ENCODE measurements around the gene DLGAP4. TPM values are rescaled to one million over a fixed set of nuclear protein-coding genes. Genes with fewer than 3 reads are reported as not detected.
A peak's percentile ranks its signal among the peaks of the same experiment; 100 is the strongest.

Gene DLGAP4
- 10 to 100 TPM; 23.1 to 60.0 TPM for total RNA-seq

GRCh38 chr20:36305602-36306551 lies at the start of gene DLGAP4:
Gene DLGAP4 (plus strand): TSS chr20:36306339. CDS start chr20:36431718, 125,379 bp downstream.
- Histone ChIP-seq H3K4me1 (peaks cover 15% of the 10 kb centered on the region), H3K27me3 (peaks cover 3 to 13% of the 10 kb centered on the region in 2 donors), H3K9me3 (no peaks in the 10 kb centered on the region), H3K36me3 (replicated peaks in 1 of 2; ENCODE audit: insufficient read depth in 1 of 2, low read depth in 2 of 2) (no peaks in the 10 kb centered on the region), H3K27ac (no peak within 1 kb of the TSS), H3K4me3 (no peak within 1 kb of the TSS)
- WGBS, 2 donors = 1 to 7% methylated on average over 5 to 55 of the region's 96 CpGs
- intact Hi-C loops (cut with DNase I) = no loop called here
- DNase-seq = peak in 1 of 4 donors; percentile 24
- peak; percentile 58 for ATAC-seq
- TF ChIP-seq POLR2A (IDR thresholded peaks at IDR 0.05) (no peak), CTCF (IDR thresholded peaks at IDR 0.05) (no peak)

GRCh38 chr20:36259177-36260061 lies 46.7 kb upstream of the DLGAP4 start:
- TF ChIP-seq CTCF (IDR thresholded peaks at IDR 0.05) = no peak
- TF ChIP-seq POLR2A (IDR thresholded peaks at IDR 0.05) = no peak
- ATAC-seq = no peak

GRCh38 chr20:36260316-36260715 lies 45.8 kb upstream of the DLGAP4 start:
- WGBS, 2 donors = 60 to 61% methylated on average over 7 of the region's 7 CpGs
- H3K9me3 ChIP-seq = no peaks in the 10 kb centered on the region
- TF ChIP-seq CTCF (IDR thresholded peaks at IDR 0.05) (no peak), POLR2A (IDR thresholded peaks at IDR 0.05) (no peak)
- ATAC-seq (no peak), DNase-seq (no peak)
- no peaks in the 10 kb centered on the region for H3K27me3 ChIP-seq
- H3K36me3 ChIP-seq (replicated peaks in 1 of 2; ENCODE audit: insufficient read depth in 1 of 2, low read depth in 2 of 2) = peaks cover 0 to 9% of the 10 kb centered on the region in 2 donors
- no peak overlapping the region for H3K4me3 ChIP-seq
- intact Hi-C loops (cut with DNase I) = no loop called here
- no peaks in the 10 kb centered on the region for H3K4me1 ChIP-seq
- no peak overlapping the region for H3K27ac ChIP-seq

More at GRCh38 chr20:36259177-36260061, 46.7 kb upstream of the DLGAP4 start:
- Histone ChIP-seq H3K36me3 (replicated peaks in 1 of 2; ENCODE audit: insufficient read depth in 1 of 2, low read depth in 2 of 2) (peaks cover 0 to 9% of the 10 kb centered on the region in 2 donors), H3K4me1 (no peaks in the 10 kb centered on the region), H3K27ac (no peak overlapping the region), H3K27me3 (no peaks in the 10 kb centered on the region), H3K4me3 (no peak overlapping the region), H3K9me3 (no peaks in the 10 kb centered on the region)
- intact Hi-C loops (cut with DNase I) = no loop called here
- DNase-seq = no peak
- 61 to 69% methylated on average over 13 to 16 of the region's 16 CpGs for WGBS, 2 donors

- Histone ChIP-seq H3K27ac (no peak overlapping the region), H3K4me1 (no peaks in the 10 kb centered on the region), H3K9me3 (no peaks in the 10 kb centered on the region), H3K36me3 (replicated peaks in 1 of 2; ENCODE audit: insufficient read depth in 1 of 2, low read depth in 2 of 2) (peaks cover 0 to 6% of the 10 kb centered on the region in 2 donors), H3K27me3 (no peaks in the 10 kb centered on the region), H3K4me3 (no peak overlapping the region)
- DNase-seq (no peak), ATAC-seq (no peak)
- intact Hi-C loops (cut with DNase I) = no loop called here
- 72 to 78% methylated on average over 12 of the region's 12 CpGs for WGBS, 2 donors
- TF ChIP-seq POLR2A (IDR thresholded peaks at IDR 0.05) (no peak), CTCF (IDR thresholded peaks at IDR 0.05) (no peak)
These were observed 44.6 kb upstream of the DLGAP4 start for GRCh38 chr20:36261389-36262105.

Measured in body of pancreas (tissue), 4 donors.